OCI-LY7 (cell line): ENCODE results near the gene MYL2.

ENCODE experiments used
- EZH2phosphoT487 ChIP-seq: fragments of 200-600 bp; sonication (generic); IDR thresholded peaks from 2 replicates; pipeline ENCODE4 v1.6.1; 2018; ENCODE audit warnings: low read depth, borderline replicate concordance, mild to moderate bottlenecking, mixed run types, antibody characterized with exemption, low read length, moderate library complexity, mixed read lengths
- TF ChIP-seq, protein P1 (sequence below): fragments of 200-600 bp; sonication (generic); conservative IDR thresholded peaks from 2 replicates; pipeline ENCODE4 v1.5.1; 2014; ENCODE audit warnings: mild to moderate bottlenecking, antibody characterized with exemption, low read length, moderate library complexity, mixed read lengths

DNA sequence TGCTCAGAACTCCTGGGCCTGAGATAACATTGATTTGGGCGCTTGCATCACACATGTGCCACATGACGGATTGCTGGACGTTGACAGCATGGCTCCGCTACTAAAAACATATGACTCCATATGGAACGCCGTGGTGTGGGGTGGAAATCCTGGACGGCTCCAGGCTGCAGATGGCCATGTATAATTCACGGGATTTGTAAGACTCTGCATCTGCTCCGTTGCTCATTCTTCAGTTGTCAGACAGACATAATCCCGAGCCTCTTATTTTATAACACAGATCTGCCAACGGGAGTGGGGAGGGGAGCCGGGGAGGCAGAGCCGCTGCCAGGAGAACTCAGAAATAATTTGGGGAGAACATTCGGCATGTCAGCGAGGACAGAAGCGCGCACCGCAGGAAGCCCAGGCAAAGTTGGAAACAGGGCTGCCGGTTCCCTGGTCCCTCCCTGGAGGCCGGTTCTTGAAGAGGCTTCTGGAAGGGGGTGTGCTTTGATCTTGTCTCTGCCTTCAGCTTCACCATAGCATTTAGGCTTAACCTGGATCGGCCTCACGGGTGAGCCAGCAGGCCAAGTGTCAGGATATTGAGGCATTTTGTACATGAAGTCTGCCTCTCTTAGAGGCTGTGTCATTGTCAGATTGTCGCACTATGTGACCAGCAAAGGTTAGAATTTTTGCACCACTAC lies 45.8 kb upstream of the MYL2 start:
- TF ChIP-seq, protein P1, sequence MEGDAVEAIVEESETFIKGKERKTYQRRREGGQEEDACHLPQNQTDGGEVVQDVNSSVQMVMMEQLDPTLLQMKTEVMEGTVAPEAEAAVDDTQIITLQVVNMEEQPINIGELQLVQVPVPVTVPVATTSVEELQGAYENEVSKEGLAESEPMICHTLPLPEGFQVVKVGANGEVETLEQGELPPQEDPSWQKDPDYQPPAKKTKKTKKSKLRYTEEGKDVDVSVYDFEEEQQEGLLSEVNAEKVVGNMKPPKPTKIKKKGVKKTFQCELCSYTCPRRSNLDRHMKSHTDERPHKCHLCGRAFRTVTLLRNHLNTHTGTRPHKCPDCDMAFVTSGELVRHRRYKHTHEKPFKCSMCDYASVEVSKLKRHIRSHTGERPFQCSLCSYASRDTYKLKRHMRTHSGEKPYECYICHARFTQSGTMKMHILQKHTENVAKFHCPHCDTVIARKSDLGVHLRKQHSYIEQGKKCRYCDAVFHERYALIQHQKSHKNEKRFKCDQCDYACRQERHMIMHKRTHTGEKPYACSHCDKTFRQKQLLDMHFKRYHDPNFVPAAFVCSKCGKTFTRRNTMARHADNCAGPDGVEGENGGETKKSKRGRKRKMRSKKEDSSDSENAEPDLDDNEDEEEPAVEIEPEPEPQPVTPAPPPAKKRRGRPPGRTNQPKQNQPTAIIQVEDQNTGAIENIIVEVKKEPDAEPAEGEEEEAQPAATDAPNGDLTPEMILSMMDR, result no peak
- no peak for TF ChIP-seq EZH2phosphoT487
